Upper lobe of left lung (tissue), 6 donors: ENCODE data around the gene SCGB3A2. TPM values are rescaled to one million over a fixed set of nuclear protein-coding genes. Genes with fewer than 3 reads are reported as not detected.
A peak's percentile ranks its signal among the peaks of the same experiment; 100 is the strongest.

Experiments
- ATAC-seq, 2 donors: fragments of 200-7000 bp; cut with Tn5 transposase; one replicate each; pipeline ENCODE4 v1.9.1; 2022; ENCODE audit warnings: mild to moderate bottlenecking in 2 of 2, moderate library complexity in 2 of 2; ENCODE audit not compliant: low FRiP score in 2 of 2
- DNase-seq, 2 donors: peaks; one replicate each; pipeline ENCODE4 v3.0.0-alpha.2; 2019 to 2020
- H3K27ac ChIP-seq, 4 donors: fragments of 200-600 bp; sonication (generic); one replicate each; pipeline ENCODE4 v1.5.1; 2016 to 2019
- H3K27me3 ChIP-seq, 4 donors: fragments of 200-600 bp; sonication (generic); one replicate each; pipeline ENCODE4 v1.5.1; 2017 to 2019
- H3K36me3 ChIP-seq, 4 donors: fragments of 200-600 bp; sonication (generic); one replicate each; pipeline ENCODE4 v1.5.1; 2016 to 2019
- H3K4me1 ChIP-seq, 4 donors: fragments of 200-600 bp; sonication (generic); one replicate each; pipeline ENCODE4 v1.5.1; 2018 to 2019
- H3K4me3 ChIP-seq, 4 donors: fragments of 200-600 bp; sonication (generic); one replicate each; pipeline ENCODE4 v1.5.1; 2017 to 2019; ENCODE audit warnings: mild to moderate bottlenecking in 2 of 4, moderate library complexity in 1 of 4
- H3K9me3 ChIP-seq, 4 donors: fragments of 200-600 bp; sonication (generic); one replicate each; pipeline ENCODE4 v1.5.1; 2018 to 2019
- CTCF ChIP-seq, 6 experiments: fragments of 450-650 bp in 4 of 6; fragments of 200-600 bp in 2 of 6; sonication (generic) in 2 of 6; IDR thresholded peaks; one replicate each; pipeline ENCODE4 v1.5.1; 2016 to 2019; ENCODE audit warnings: antibody characterized with exemption in 6 of 6
- EP300 ChIP-seq, 4 donors: sonication (generic); formaldehyde crosslinking; IDR thresholded peaks; one replicate each; pipeline ENCODE4 v1.5.1; 2017; ENCODE audit warnings: antibody characterized with exemption in 4 of 4, control low read depth in 2 of 4
- POLR2A ChIP-seq, 4 donors: fragments of 450-650 bp; IDR thresholded peaks; one replicate each; pipeline ENCODE4 v1.5.1; 2016 to 2017; ENCODE audit warnings: antibody characterized with exemption in 4 of 4, mild to moderate bottlenecking in 2 of 4
- POLR2AphosphoS5 ChIP-seq, 2 donors: sonication (generic); formaldehyde crosslinking; IDR thresholded peaks; one replicate each; pipeline ENCODE4 v1.5.1; 2017; ENCODE audit warnings: antibody characterized with exemption in 2 of 2
- WGBS, 2 donors: methylation state at CpG; one replicate each; pipeline ENCODE4 v1.1.5; 2017 to 2018; 5-methylcytosine and 5-hydroxymethylcytosine counted together
- total RNA-seq, 6 donors: library from RNA; depleted of rRNA in 4 of 6; stranded (reverse); fragments of >200 nt in 4 of 6; gene quantifications; one replicate each; pipeline versions ENCODE4 v1.1.0 to v1.2.1, GENCODE V29; 2016 to 2021
- donor health status: DM: no; HTN: no; CAD: no; lungs with moderate emphysema.
- donor health status: DM: no; HTN: yes; CAD: no; lungs with severe emphysema.

SCGB3A2 gene
- total RNA-seq, 6 donors from 2014 or later, result 324 to 1,419 (median 520) TPM

- 44 to 53% methylated on average over 3 of the region's 3 CpGs for WGBS, 2 donors
- H3K27ac ChIP-seq, result no peak overlapping the region
Observed at GRCh38 chr5:147892696-147893296, 14.3 kb downstream of the SCGB3A2 start.

GRCh38 chr5:147893820-147894219, 15.3 kb downstream of the SCGB3A2 start:
- no peaks in the 10 kb centered on the region for H3K9me3 ChIP-seq
- H3K4me3 ChIP-seq, result no peak overlapping the region
- no peak overlapping the region for H3K27ac ChIP-seq
- no peaks in the 10 kb centered on the region for H3K36me3 ChIP-seq
- ATAC-seq, result no peak
- 31 to 36% methylated on average over 2 of the region's 2 CpGs for WGBS, 2 donors
- peaks cover 0 to 7% (median 0%) of the 10 kb centered on the region in 4 donors for H3K4me1 ChIP-seq
- DNase-seq, result no peak
- H3K27me3 ChIP-seq, result no peaks in the 10 kb centered on the region
- TF ChIP-seq CTCF (IDR thresholded peaks at IDR 0.05) (no peak), POLR2AphosphoS5 (IDR thresholded peaks at IDR 0.05) (no peak), EP300 (IDR thresholded peaks at IDR 0.05) (no peak), POLR2A (IDR thresholded peaks at IDR 0.05) (no peak)

More at GRCh38 chr5:147892696-147893296, 14.3 kb downstream of the SCGB3A2 start:
- ATAC-seq (peak; percentile 59 to 62), DNase-seq (peak in 1 of 2 donors; percentile 79)
- H3K4me3 ChIP-seq, result no peak overlapping the region
- no peaks in the 10 kb centered on the region for H3K27me3 ChIP-seq
- peaks cover 0 to 7% (median 0%) of the 10 kb centered on the region in 4 donors for H3K4me1 ChIP-seq
- TF ChIP-seq EP300 (IDR thresholded peaks at IDR 0.05) (no peak), CTCF (IDR thresholded peaks at IDR 0.05) (no peak), POLR2A (IDR thresholded peaks at IDR 0.05) (no peak), POLR2AphosphoS5 (IDR thresholded peaks at IDR 0.05) (no peak)
- no peaks in the 10 kb centered on the region for H3K36me3 ChIP-seq
- H3K9me3 ChIP-seq, result no peaks in the 10 kb centered on the region

- Histone ChIP-seq H3K27me3 (no peaks in the 10 kb centered on the region), H3K36me3 (no peaks in the 10 kb centered on the region), H3K4me1 (peaks cover 0 to 7% (median 0%) of the 10 kb centered on the region in 4 donors), H3K9me3 (no peaks in the 10 kb centered on the region), H3K27ac (no peak overlapping the region), H3K4me3 (no peak overlapping the region)
- TF ChIP-seq POLR2A (IDR thresholded peaks at IDR 0.05) (no peak), CTCF (IDR thresholded peaks at IDR 0.05) (no peak), POLR2AphosphoS5 (IDR thresholded peaks at IDR 0.05) (no peak), EP300 (IDR thresholded peaks at IDR 0.05) (no peak)
- ATAC-seq (no peak), DNase-seq (no peak)
- WGBS, 2 donors, result 83 to 94% methylated on average over 1 of the region's 1 CpG
Observed at GRCh38 chr5:147895864-147896263, 17.4 kb downstream of the SCGB3A2 start.

- DNase-seq, result no peak
- 83 to 97% methylated on average over 3 of the region's 3 CpGs for WGBS, 2 donors
- no peaks in the 10 kb centered on the region for H3K9me3 ChIP-seq
- H3K36me3 ChIP-seq, result no peaks in the 10 kb centered on the region
- no peak for TF ChIP-seq CTCF (IDR thresholded peaks at IDR 0.05)
- no peaks in the 10 kb centered on the region for H3K27me3 ChIP-seq
- H3K27ac ChIP-seq, result no peak overlapping the region
- ATAC-seq, result no peak
- no peaks in the 10 kb centered on the region for H3K4me1 ChIP-seq
- no peak overlapping the region for H3K4me3 ChIP-seq
Observed at GRCh38 chr5:147898875-147899401, 20.4 kb downstream of the SCGB3A2 start.

- no peak overlapping the region for H3K27ac ChIP-seq
- TF ChIP-seq POLR2A (IDR thresholded peaks at IDR 0.05) (no peak), POLR2AphosphoS5 (IDR thresholded peaks at IDR 0.05) (no peak), CTCF (IDR thresholded peaks at IDR 0.05) (no peak), EP300 (IDR thresholded peaks at IDR 0.05) (no peak)
- ATAC-seq, result peak in 1 of 2 donors; percentile 40
Observed at GRCh38 chr5:147901599-147902039, 23.1 kb downstream of the SCGB3A2 start.

More at GRCh38 chr5:147901599-147902039, 23.1 kb downstream of the SCGB3A2 start:
- 74 to 80% methylated on average over 12 of the region's 12 CpGs for WGBS, 2 donors
- no peak for DNase-seq
- H3K9me3 ChIP-seq, result no peaks in the 10 kb centered on the region
- no peaks in the 10 kb centered on the region for H3K36me3 ChIP-seq
- H3K4me1 ChIP-seq, result no peaks in the 10 kb centered on the region
- H3K4me3 ChIP-seq, result no peak overlapping the region
- no peaks in the 10 kb centered on the region for H3K27me3 ChIP-seq
